Measurements from ENCODE around the gene PRKG1.
"Not testable (repeated sequence)": the region's sequence is repeated elsewhere in the genome, so short reads cannot be mapped to it uniquely, and the experiment has no call there.

The PRKG1 gene

DNA sequence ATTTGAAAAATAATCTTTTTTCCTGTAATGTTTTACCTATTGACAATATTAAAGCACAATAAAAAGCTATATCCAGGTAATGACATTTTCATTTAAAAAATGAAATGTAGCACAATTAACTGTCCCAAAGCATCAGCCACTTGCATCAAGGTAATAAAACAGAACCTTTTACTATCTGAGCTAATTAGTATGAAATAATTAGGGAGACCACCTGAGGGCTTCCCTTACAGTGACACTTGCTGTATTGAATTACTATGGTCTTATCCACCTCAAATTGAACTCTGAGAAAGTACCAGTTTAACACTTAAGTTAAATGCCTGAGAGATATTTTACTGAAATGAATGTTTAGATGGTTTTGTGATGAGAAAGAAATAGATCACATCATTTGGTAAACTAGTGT is 1120.4 kb downstream of the PRKG1 start:
- intact Hi-C loops (cut with DNase I): no loop called here
- DNase-seq: no peak

DNA sequence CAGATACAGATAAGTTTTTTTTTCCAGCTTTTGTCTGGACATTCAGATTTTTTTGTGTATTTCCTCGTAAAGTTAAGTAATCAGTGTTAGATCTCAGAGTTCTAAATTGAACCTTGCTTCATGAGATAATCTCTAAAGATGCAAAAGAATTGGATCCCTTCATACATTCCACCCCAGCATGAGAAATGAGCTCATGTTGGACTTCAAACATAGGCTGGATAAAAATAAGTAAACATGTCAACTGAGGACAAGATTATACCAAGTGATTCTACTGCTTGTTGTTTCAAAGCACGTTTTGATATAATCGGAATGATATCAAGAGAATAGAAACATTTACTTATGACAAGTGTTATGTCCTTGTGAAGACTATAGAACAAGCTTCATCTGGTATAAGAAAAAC is 1122.8 kb downstream of the PRKG1 start:
- no peak for DNase-seq
- intact Hi-C loops (cut with DNase I): no loop called here

DNA sequence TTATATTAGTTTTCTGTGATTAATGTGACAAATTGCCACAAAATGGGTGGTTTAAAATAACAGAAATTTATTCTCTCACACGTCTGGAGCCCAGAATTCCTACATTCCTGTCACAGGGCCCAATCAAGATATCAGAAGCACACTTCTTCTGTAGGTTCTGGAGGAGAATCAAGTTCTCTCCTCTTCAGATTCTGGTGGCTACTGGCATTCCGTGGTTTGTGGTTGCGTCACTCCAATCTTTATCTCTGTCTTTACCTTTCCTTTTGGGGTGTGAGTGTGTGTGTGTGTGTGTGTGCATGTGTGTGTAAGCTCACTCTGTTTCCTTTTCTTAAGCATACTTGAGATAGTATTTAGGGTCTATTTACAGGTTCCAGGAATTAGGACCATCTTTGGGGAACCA is 1124.3 kb downstream of the PRKG1 start:
- intact Hi-C loops (cut with DNase I): no loop called here
- DNase-seq: no peak

DNA sequence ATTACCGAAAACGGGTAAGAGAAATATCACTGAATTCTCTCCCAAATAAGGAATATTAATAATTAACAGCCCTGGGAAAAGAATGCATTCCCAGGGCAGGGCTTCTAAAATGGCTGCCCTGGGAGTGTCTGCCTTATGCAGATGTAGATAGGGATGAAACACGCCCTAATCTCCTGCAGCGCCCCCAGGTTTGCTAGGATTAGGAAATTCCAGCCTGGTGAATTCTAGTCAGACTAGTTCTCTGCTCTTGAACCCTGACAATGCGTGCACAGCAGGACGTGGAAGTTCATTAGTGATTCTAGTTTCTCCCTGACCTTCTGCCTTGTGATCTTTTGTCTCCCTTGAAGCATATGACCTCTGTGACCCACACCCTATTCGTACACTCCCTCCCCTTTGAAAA is 1130.6 kb downstream of the PRKG1 start:
- intact Hi-C loops (cut with DNase I); DNase-seq: not testable (repeated sequence)

DNA sequence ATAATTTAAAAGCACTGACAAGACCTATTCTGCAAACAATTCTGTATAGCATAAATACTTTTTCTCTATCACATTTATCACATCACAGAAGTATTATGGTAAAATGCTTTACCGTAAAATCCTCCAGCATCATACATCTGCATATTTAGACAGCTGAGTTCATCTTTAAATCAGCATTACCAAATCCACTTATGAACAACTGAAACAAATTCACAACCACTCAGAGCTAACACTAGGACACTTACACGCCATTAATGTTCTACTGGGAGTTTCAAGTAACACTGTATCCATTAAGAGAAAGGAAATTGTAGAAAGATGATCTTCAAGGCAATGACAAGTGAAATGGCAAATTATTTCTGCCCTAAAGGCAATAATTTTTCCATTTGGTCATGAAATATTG is 1134.1 kb downstream of the PRKG1 start:
- no peak for DNase-seq
- intact Hi-C loops (cut with DNase I): no loop called here

DNA sequence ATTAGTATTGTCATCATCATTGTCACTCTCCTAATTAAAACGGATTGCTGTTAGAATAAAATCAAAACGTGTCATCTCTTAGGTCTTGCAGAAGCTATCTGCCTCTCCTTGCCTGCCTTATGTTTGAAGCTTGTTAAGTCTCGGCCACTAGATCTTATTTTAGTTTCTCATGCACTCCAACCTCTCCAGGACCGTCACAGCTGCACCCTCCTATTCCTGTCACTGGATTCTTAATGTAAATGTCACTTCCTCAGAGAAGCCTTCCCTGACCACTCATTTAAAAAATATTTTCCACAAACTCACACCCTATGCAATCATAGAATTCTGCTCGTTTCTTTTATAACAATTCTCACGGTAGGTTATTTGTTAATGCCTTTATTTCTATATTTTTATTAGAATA is 1135.9 kb downstream of the PRKG1 start:
- no peak for DNase-seq
- intact Hi-C loops (cut with DNase I): loop anchor here (10.0 kb wide), 1 partner anchor 1205 kb away; no protein-coding TSS in a partner anchor

DNA sequence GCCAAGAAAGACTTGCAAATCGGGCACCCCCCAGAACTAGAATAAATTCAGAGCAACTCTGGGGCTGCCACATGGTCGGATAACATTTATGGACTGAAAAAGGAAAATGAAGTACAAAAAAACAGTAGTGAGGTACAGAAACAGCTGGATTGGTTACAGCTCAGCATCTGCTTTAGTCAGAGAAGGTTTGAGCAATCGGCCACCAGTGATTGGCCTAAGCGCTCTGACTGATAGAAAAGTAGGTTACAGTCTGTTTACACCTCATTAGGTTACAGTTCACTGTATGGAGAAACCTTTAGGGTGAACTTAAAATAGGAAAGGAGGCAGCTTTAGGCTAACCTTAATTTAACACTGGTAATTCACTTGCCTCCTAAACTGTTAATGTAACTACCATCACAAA is 1137.8 kb downstream of the PRKG1 start:
- intact Hi-C loops (cut with DNase I): loop anchor here (10.0 kb wide), 1 partner anchor 1207 kb away; no protein-coding TSS in a partner anchor
- no peak for DNase-seq

DNA sequence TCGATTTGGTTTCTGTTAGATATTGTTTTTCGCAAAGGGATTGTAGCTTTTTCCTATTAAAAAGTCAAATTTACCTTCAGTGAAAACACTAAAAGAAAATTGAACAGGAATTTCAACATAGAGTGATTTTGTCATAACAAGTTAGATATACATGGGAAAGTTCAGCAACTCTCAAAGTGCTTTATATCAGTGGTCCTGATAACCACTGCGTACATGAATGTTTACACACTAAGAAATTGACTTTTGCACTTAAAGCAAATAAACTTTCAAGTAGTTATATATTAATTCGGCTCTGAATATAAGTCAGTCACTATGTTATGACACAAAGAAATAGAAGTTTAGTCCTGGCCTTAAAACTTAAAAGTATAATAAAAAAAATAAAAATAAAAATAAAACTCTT is 1138.5 kb downstream of the PRKG1 start:
- no peak for DNase-seq
- intact Hi-C loops (cut with DNase I): loop anchor here (10.0 kb wide), 1 partner anchor 1208 kb away; no protein-coding TSS in a partner anchor

DNA sequence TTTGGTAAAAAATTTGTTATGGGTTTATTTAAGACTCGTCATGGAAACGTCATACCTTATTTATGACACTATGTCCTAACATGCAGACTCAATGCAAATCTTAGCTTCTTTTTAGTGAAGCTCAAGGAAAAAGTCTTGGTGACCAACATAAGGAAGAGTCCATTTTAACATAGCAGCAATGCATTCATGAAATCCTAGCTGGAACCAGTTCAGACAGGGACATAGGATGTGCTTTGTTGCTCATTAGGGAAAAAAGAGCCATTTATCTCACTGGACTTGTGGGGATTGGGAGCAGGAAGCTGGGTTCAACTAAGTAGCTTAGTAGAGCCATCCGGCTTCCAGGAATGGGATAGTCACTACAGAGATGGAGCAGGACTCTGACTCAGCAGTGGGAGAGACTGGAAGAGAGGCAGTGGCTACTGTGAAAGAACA is 1139.0 kb downstream of the PRKG1 start:
- intact Hi-C loops (cut with DNase I): loop anchor here (10.0 kb wide), 1 partner anchor 1209 kb away; no protein-coding TSS in a partner anchor
- DNase-seq: peak in 1 of 42 donors; percentile 36

DNA sequence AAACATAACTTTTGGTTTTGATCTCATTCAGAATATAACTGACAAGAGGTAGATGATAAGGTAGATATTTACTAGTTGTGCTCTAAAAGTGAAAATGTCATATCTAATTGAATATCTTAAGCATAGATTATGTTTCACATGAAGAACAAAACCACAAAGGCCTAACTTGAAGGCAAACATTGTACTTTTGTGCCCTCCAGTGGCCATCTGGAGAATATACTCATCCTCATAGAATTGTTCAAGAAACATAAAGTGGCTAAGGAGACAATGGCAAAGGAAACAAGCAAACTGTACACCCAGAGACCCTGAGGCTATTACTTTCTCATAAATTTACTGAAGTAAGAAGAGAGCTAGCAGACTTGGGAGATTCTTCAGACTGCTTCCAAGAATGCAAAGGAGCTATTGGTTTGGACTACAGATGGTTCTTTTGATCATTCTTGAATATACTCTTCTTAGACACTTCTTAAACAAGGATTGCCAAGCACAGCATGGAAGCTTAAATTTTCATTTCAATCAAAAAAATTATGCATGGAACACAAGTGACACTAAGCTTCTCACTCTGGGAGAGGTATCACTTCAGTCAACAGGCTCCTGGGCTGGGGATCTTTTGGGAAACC is 1141.6 kb downstream of the PRKG1 start:
- intact Hi-C loops (cut with DNase I): loop anchor here (10.0 kb wide), 1 partner anchor 1211 kb away; no protein-coding TSS in a partner anchor
- DNase-seq: peak in 33 of 42 donors; percentile 8 to 85 (median 51)

DNA sequence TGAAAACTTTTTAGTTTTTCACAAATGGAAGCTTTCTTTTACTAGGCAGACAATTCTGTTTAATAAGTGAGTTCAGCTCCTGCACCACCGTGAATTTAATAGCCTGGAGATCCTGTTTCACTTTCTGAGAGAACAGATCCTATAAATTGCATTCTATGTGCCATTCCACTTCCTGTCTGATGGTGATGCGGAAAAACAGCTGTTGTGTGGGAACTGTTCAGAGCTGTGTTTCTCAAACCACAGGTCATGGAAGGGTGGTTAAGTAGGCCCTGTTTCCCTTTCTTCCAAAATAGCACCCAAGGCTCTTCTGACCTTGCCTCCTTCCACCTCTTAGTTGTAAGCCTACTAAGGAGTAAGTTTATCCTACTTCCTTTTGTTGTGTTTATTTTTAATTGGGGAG is 1142.6 kb downstream of the PRKG1 start:
- DNase-seq: peak in 6 of 42 donors; percentile 4 to 36 (median 9)
- intact Hi-C loops (cut with DNase I): loop anchor here (10.0 kb wide), 1 partner anchor 1212 kb away; no protein-coding TSS in a partner anchor

DNA sequence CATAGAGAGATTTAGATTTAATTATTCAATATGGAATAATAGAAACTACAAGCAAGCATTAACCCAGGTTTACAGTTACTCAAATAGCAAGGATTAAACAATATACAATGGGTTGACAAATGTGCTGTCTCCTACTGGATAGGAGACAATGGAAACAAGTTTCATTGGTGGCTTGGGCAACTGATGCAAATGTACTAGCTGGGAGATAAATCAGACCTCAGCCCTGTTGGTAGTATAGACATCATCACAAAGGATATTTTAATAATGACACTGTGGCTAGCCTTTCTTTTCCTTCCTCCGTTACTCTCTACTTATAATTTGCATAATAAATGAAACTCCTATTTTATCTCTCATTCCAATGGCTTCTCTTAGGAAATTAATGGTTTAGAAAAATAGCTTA is 1143.2 kb downstream of the PRKG1 start:
- intact Hi-C loops (cut with DNase I): loop anchor here (10.0 kb wide), 1 partner anchor 1213 kb away; no protein-coding TSS in a partner anchor
- DNase-seq: no peak

DNA sequence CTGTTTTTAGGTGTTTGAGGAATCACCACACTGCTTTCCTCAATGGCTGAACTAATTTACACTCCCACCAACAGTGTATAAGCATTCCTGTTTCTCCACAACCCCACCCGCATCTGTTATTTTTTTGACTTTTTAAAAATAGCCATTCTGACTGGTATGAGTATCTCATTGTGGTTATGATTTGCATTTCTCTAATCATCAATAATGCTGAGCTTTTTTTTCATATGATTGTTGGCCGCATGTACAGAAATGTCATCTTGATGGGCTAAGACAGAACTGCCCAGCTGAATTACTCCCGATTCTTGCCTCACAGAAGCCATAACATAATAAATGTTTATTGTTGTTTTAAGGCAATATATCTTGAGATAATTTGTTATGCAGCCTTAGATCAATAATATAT is 1146.7 kb downstream of the PRKG1 start:
- intact Hi-C loops (cut with DNase I): no loop called here
- no peak for DNase-seq

DNA sequence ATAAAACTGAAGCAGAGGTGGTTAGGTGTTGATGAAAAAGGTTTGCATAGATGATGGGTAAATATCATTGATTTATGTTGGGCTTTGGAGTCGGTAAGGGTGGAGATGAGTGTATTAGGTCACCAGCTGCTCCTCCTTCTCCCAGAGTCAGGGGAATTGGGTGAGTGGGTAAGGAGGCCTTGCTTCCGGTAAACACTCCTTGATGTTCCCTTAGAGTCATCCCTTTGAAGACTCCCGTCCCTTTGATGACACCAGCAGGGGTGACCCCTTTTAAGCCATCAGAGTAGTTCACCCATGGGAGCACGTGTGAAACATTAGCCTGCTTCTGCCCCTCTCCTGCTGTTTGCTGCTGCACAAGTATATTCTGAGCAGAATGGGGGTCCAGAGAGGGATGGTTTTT is 1147.6 kb downstream of the PRKG1 start:
- DNase-seq: no peak
- intact Hi-C loops (cut with DNase I): no loop called here

DNA sequence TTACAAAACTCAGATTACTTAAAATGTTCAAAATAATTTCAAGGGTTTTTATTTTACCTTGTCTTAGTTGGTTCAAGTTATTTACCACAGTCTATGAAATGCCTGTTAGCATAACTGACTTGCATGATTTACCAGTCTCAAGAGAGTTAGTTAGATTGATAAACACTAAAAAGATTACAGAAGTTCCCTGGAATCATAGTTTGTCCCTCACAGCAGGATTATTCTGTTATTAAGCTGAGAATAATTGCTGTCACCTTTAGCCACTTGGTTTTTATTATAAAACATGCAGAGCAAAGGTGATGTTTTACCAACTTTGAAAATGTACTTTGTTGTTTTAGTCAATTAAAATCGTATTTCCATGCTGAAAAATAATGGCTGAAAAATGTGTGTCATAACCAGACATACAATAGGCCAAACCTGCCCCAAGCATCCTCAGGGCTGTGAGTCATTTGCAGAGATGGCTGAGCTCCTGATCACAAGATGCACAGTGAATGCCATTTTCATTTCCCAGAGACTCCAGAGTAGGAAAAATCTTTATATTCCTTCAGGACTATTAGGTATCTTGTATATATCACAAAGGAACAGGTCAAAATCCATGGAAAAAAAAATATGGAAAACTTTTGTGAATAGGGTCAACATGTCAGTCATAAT is 1152.0 kb downstream of the PRKG1 start:
- DNase-seq: no peak
- intact Hi-C loops (cut with DNase I): no loop called here

DNA sequence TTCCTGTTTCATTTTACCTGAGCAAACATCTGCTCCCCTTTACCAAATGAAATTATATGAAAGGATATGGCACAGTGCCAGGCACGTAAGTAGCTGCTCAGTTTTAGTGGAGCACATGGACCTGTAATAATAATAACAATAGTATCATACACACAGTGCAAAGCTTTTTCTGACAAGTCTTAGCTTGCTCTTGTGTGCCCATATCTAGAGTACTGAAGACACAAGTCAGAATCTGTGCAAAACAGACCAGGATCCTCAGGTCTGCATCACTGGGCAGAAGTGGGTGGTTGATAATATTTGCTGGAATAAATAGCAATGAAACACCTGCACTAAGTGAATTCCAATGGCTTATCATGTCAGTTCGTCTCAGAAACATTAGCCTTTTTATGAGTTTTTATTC is 1154.3 kb downstream of the PRKG1 start:
- DNase-seq: no peak
- intact Hi-C loops (cut with DNase I): no loop called here

DNA sequence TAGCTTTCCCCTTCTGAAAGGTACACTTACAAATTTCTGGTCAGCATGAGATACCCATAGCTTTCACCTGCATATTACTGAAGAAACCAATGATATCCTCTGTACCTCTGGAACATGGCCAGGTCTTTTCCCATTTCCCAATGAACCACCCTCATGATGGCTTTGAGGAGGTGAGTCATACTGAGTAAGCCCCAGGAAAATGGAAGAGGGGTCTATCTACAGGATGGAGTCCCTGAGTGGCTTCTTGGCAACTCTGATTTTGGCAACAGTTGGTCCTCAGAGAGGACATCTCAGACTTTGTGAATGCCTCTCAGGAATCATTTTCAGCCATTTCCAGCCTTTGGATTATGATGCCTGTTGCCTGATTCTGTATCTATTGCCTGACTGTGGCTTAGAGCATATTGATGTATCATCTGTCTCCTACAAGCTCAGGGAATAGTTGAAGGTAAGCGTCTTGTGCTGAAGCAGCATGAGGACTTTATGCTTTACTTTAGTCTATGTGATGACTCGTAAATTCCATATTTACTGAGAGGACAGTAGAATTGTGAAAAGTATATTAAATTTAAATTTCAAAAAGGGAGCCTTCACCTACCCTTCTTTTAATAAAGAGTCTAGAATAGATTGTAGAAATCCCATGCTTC is 1155.1 kb downstream of the PRKG1 start:
- intact Hi-C loops (cut with DNase I): no loop called here
- DNase-seq: no peak

DNA sequence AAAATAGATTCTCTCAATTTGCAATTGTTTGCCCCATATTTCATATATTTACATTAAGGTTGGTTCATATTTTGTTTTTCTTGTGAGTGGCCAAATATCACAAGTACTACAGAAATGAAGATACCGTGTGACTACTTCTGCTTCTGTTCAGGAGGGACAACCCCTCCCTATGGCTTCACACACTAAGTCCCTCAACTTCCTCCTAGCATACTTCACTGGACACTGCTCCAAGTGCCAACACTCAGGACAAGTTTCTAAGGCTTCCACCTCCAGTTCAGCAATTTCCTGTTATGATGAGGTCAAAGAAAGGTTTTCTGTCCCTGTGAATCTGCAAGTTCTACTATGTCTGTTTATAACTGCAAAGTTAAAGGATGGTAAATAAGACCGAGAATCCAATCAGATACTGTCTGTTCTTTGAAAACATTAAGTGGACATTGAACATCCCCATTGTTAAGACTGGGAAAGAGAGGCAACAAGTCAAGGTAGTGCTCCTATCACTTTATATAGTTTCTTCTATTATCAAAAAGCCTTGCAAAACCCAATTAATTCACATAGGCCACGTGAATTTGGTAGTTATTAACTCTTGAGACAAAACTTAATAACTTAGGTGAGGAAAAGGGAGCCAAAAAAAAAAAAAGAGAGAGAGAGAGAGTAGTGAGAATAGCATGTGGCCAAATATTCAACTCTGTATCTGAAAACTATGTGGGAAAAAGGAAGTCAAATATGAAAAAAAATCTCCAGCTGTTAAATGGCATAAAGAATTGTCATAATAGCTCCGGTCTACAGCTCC is 1158.5 kb downstream of the PRKG1 start:
- no peak for DNase-seq
- intact Hi-C loops (cut with DNase I): no loop called here

DNA sequence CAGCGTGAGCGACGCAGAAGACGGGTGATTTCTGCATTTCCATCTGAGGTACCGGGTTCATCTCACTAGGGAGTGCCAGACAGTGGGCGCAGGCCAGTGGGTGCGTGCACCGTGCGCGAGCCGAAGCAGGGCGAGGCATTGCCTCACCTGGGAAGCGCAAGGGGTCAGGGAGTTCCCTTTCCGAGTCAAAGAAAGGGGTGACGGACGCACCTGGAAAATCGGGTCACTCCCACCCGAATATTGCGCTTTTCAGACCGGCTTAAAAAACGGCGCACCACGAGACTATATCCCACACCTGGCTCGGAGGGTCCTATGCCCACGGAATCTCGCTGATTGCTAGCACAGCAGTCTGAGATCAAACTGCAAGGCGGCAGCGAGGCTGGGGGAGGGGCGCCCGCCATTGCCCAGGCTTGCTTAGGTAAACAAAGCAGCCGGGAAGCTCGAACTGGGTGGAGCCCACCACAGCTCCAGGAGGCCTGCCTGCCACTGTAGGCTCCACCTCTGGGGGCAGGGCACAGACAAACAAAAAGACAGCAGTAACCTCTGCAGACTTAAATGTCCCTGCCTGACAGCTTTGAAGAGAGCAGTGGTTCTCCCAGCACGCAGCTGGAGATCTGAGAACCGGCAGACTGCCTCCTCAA is 1159.2 kb downstream of the PRKG1 start:
- intact Hi-C loops (cut with DNase I); DNase-seq: not testable (repeated sequence)

Data from head of caudate nucleus (tissue), 42 donors.